H1 (cell line): ENCODE results near the gene GRB14. TPM values are rescaled to one million over a fixed set of nuclear protein-coding genes. Genes with fewer than 3 reads are reported as not detected.

Experiments
- CTCF ChIA-PET: fragments of 300-600 bp; sonication (Branson Sonifier 250); formaldehyde crosslinking; loops from one replicate; lab custom pipeline; 2021; ENCODE audit not compliant: partially characterized antibody; lab: Charles Lee
- POLR2A ChIA-PET: fragments of 300-600 bp; sonication (Branson Sonifier 250); formaldehyde crosslinking; loops from one replicate; lab custom pipeline; 2021; ENCODE audit warnings: inconsistent platforms; ENCODE audit not compliant: partially characterized antibody; lab: Charles Lee
- DNase-seq, 2 experiments: peaks; one replicate each; pipeline versions ENCODE4 v3.0.0 to v3.0.0-alpha.2; 2010 to 2022; ENCODE audit warnings: low spot score in 2 of 2, low read depth in 1 of 2, mixed read lengths in 1 of 2
- FAIRE-seq: peaks from 2 replicates; lab custom pipeline; 2011; peaks lifted over from hg19 to GRCh38; lab: Jason Lieb, UNC
- H2AFZ ChIP-seq: 2 replicates; pipeline ENCODE4 v1.8.1; 2012; ENCODE audit warnings: low read length, inconsistent platforms
- H2AK5ac ChIP-seq: 2 replicates; pipeline ENCODE4 v1.6.1; 2013; ENCODE audit warnings: low read depth, low read length
- H2BK120ac ChIP-seq: replicated peaks from 2 replicates; pipeline ENCODE3; 2013; ENCODE audit warnings: low read depth, low read length, inconsistent platforms
- H2BK12ac ChIP-seq: 2 replicates; pipeline ENCODE4 v1.6.1; 2013; ENCODE audit warnings: low read depth, low read length
- H2BK15ac ChIP-seq: 2 replicates; pipeline ENCODE4 v1.6.1; 2013; ENCODE audit warnings: low read length
- H2BK20ac ChIP-seq: 2 replicates; pipeline ENCODE4 v1.6.1; 2013; ENCODE audit warnings: low read length
- H2BK5ac ChIP-seq: 2 replicates; pipeline ENCODE4 v1.6.1; 2013; ENCODE audit warnings: low read depth, low read length
- H3K14ac ChIP-seq: 2 replicates; pipeline ENCODE4 v1.6.1; 2013; ENCODE audit warnings: inconsistent platforms; ENCODE audit not compliant: insufficient read length
- H3K18ac ChIP-seq: 2 replicates; pipeline ENCODE4 v1.6.1; 2013; ENCODE audit warnings: low read length; ENCODE audit errors: extremely low read depth
- H3K23ac ChIP-seq: 2 replicates; pipeline ENCODE4 v1.6.1; 2013; ENCODE audit warnings: inconsistent platforms; ENCODE audit not compliant: insufficient read length
- H3K23me2 ChIP-seq: 2 replicates; pipeline ENCODE4 v1.6.1; 2013; ENCODE audit warnings: low read depth, low read length
- H3K27ac ChIP-seq: 2 replicates; pipeline ENCODE4 v1.6.1; 2011; ENCODE audit warnings: low read depth, low read length, inconsistent platforms
- H3K27me3 ChIP-seq, 4 experiments: replicated peaks in 1 of 4; 1 replicate in 1 of 4; 2 replicates in 3 of 4; pipeline versions ENCODE4 v1.6.1 to v1.8.1; 2011 to 2013; ENCODE audit warnings: low read length in 3 of 4, mild to moderate bottlenecking in 3 of 4, inconsistent platforms in 2 of 4, mixed read lengths in 2 of 4, moderate library complexity in 1 of 4; ENCODE audit not compliant: control insufficient read depth in 3 of 4, insufficient read depth in 3 of 4; ENCODE audit errors: extremely low read depth in 1 of 4
- H3K36me3 ChIP-seq, 4 experiments: 2 replicates each; pipeline versions ENCODE4 v1.6.1 to v1.8.1; 2011 to 2013; ENCODE audit warnings: mild to moderate bottlenecking in 4 of 4, low read length in 3 of 4, moderate library complexity in 2 of 4, control low read depth in 1 of 4, inconsistent platforms in 1 of 4; ENCODE audit not compliant: insufficient read depth in 4 of 4, control insufficient read depth in 2 of 4
- H3K4ac ChIP-seq: replicated peaks from 2 replicates; pipeline ENCODE3; 2013; ENCODE audit warnings: low read length, low read depth, mixed read lengths, inconsistent platforms; ENCODE audit not compliant: insufficient read length
- H3K4me1 ChIP-seq, 4 experiments: replicated peaks in 1 of 4; 1 replicate in 1 of 4; 2 replicates in 3 of 4; pipeline versions ENCODE4 v1.6.1 to v1.8.1; 2011 to 2013; ENCODE audit warnings: low read length in 3 of 4, inconsistent platforms in 2 of 4, mixed read lengths in 1 of 4; ENCODE audit not compliant: insufficient read depth in 4 of 4, control insufficient read depth in 3 of 4
- H3K4me2 ChIP-seq, 2 experiments: 2 replicates each; pipeline versions ENCODE4 v1.6.1 to v1.8.1; 2011 to 2013; ENCODE audit warnings: low read depth in 2 of 2, low read length in 2 of 2, control low read depth in 1 of 2, inconsistent platforms in 1 of 2, mild to moderate bottlenecking in 1 of 2; ENCODE audit not compliant: insufficient read depth in 1 of 2
- H3K4me3 ChIP-seq, 4 experiments: fragments of 200-600, 300-600 bp in 1 of 4; sonication (generic), shearing (Covaris generic), sonication (Bioruptor Twin) in 1 of 4; 2 replicates each; pipeline versions ENCODE4 v1.5.1 to v1.8.1; 2011 to 2016; ENCODE audit warnings: low read length in 4 of 4, low read depth in 3 of 4, control low read depth in 2 of 4, inconsistent platforms in 2 of 4, mild to moderate bottlenecking in 2 of 4, mixed read lengths in 1 of 4, moderate library complexity in 1 of 4; ENCODE audit not compliant: insufficient read depth in 2 of 4; ENCODE audit errors: extremely low read depth in 1 of 4
- H3K56ac ChIP-seq: replicated peaks from 2 replicates; pipeline ENCODE3; 2013; ENCODE audit warnings: low read depth, mild to moderate bottlenecking, mixed read lengths, low read length, inconsistent platforms; ENCODE audit not compliant: insufficient read length
- H3K79me1 ChIP-seq: 2 replicates; pipeline ENCODE4 v1.6.1; 2013; ENCODE audit warnings: low read depth, low read length, control low read depth
- H3K79me2 ChIP-seq, 2 experiments: 2 replicates each; pipeline versions ENCODE4 v1.6.1 to v1.8.1; 2012 to 2013; ENCODE audit warnings: low read length in 2 of 2, mild to moderate bottlenecking in 2 of 2, inconsistent platforms in 1 of 2; ENCODE audit not compliant: insufficient read depth in 2 of 2, control insufficient read depth in 1 of 2
- H3K9ac ChIP-seq, 4 experiments: replicated peaks in 1 of 4; 1 replicate in 1 of 4; 2 replicates in 3 of 4; pipeline versions ENCODE4 v1.6.1 to v1.8.1; 2011 to 2013; ENCODE audit warnings: low read depth in 3 of 4, low read length in 3 of 4, control low read depth in 2 of 4, mild to moderate bottlenecking in 2 of 4, moderate library complexity in 2 of 4, inconsistent platforms in 1 of 4; ENCODE audit errors: extremely low read depth in 1 of 4
- H3K9me3 ChIP-seq, 2 experiments: 2 replicates each; pipeline versions ENCODE4 v1.6.1 to v1.8.1; 2012 to 2013; ENCODE audit warnings: mild to moderate bottlenecking in 2 of 2, moderate library complexity in 2 of 2, control low read depth in 1 of 2, inconsistent platforms in 1 of 2, low read depth in 1 of 2, low read length in 1 of 2, mixed read lengths in 1 of 2; ENCODE audit not compliant: insufficient read depth in 2 of 2
- H4K20me1 ChIP-seq, 2 experiments: replicated peaks in 1 of 2; 2 replicates each; pipeline versions ENCODE3 to v1.8.1; 2011 to 2013; ENCODE audit warnings: inconsistent platforms in 2 of 2, low read length in 2 of 2, mild to moderate bottlenecking in 1 of 2; ENCODE audit not compliant: insufficient read depth in 2 of 2, control insufficient read depth in 1 of 2
- H4K5ac ChIP-seq: 2 replicates; pipeline ENCODE4 v1.6.1; 2013; ENCODE audit warnings: low read length, low read depth, mixed read lengths, inconsistent platforms; ENCODE audit not compliant: insufficient read length
- H4K8ac ChIP-seq: 2 replicates; pipeline ENCODE4 v1.8.0; 2013; ENCODE audit warnings: mild to moderate bottlenecking, moderate library complexity, low read length, inconsistent platforms; ENCODE audit not compliant: insufficient read depth; ENCODE audit errors: extremely low read depth
- H4K91ac ChIP-seq: replicated peaks from 2 replicates; pipeline ENCODE3; 2013; ENCODE audit warnings: low read length, mixed read lengths, inconsistent platforms; ENCODE audit not compliant: insufficient read length
- CBX5 ChIP-seq: fragments of 300-800, 300-1000 bp; sonication (generic); IDR thresholded peaks from 2 replicates; pipeline ENCODE4 v1.7.1; 2016; ENCODE audit warnings: antibody characterized with exemption, low read length, low read depth
- CBX8 ChIP-seq: fragments of 300-800, 300-1000 bp; sonication (generic); IDR thresholded peaks from 2 replicates; pipeline ENCODE4 v1.7.1; 2016; ENCODE audit warnings: low read depth, low read length, borderline replicate concordance
- CREB1 ChIP-seq: IDR thresholded peaks from 2 replicates; pipeline ENCODE4 v1.6.1; 2012; ENCODE audit warnings: inconsistent platforms
- EZH2 ChIP-seq: fragments of 200-600 bp; sonication (generic); IDR thresholded peaks from 2 replicates; pipeline ENCODE4 v1.7.1; 2012; ENCODE audit warnings: low read depth, mild to moderate bottlenecking, moderate library complexity, low read length, inconsistent platforms; ENCODE audit not compliant: severe bottlenecking
- FOSL1 ChIP-seq: IDR thresholded peaks from 2 replicates; pipeline ENCODE4 v1.6.1; 2011; ENCODE audit warnings: mild to moderate bottlenecking, low read depth, low read length, moderate library complexity; ENCODE audit not compliant: insufficient read depth
- GTF2F1 ChIP-seq: IDR thresholded peaks from 2 replicates; pipeline ENCODE4 v1.6.1; 2012; ENCODE audit warnings: low read depth, low read length, improper control_type of control experiment, borderline replicate concordance
- KDM5A ChIP-seq: fragments of 200-600 bp; IDR thresholded peaks from 2 replicates; pipeline ENCODE4 v1.7.1; 2012; ENCODE audit warnings: mild to moderate bottlenecking, low read length, inconsistent platforms, mixed read lengths
- MAX ChIP-seq: IDR thresholded peaks from 2 replicates; pipeline ENCODE4 v1.6.1; 2012; ENCODE audit warnings: inconsistent platforms
- RAD21 ChIP-seq, 2 experiments: IDR thresholded peaks in 1 of 2; conservative IDR thresholded peaks in 1 of 2; 2 replicates each; pipeline ENCODE4 v1.6.1; 2011; ENCODE audit warnings: low read depth in 2 of 2, low read length in 2 of 2, improper control_type of control experiment in 1 of 2, inconsistent platforms in 1 of 2, mild to moderate bottlenecking in 1 of 2, moderate library complexity in 1 of 2
- RNF2 ChIP-seq: fragments of 200-900, 300-1000 bp; sonication (generic); IDR thresholded peaks from 2 replicates; pipeline ENCODE4 v1.7.1; 2016; ENCODE audit warnings: borderline replicate concordance, low read depth, mild to moderate bottlenecking, antibody characterized with exemption, low read length; ENCODE audit not compliant: poor library complexity, severe bottlenecking; ENCODE audit errors: missing control alignments
- SIN3A ChIP-seq, 2 experiments: IDR thresholded peaks in 1 of 2; conservative IDR thresholded peaks in 1 of 2; 2 replicates each; pipeline ENCODE4 v1.6.1; 2011 to 2012; ENCODE audit warnings: low read length in 2 of 2, improper control_type of control experiment in 1 of 2, low read depth in 1 of 2, mild to moderate bottlenecking in 1 of 2
- SIRT6 ChIP-seq: IDR thresholded peaks from one replicate; pipeline ENCODE4 v1.7.1; 2012; ENCODE audit warnings: low read length, inconsistent platforms
- TAF7 ChIP-seq: optimal IDR thresholded peaks from 2 replicates; pipeline ENCODE3; 2011; ENCODE audit warnings: low read depth, mild to moderate bottlenecking, inconsistent platforms, low read length, moderate library complexity, borderline replicate concordance
- WGBS, 2 experiments: shearing (Covaris generic) in 1 of 2; methylation state at CpG; one replicate each; pipeline versions ENCODE4 v1.1.6 to v1.1.7; 2013 to 2015; ENCODE audit warnings: low lambda C conversion rate in 2 of 2, mixed read lengths in 2 of 2, inconsistent platforms in 1 of 2, low coverage in 1 of 2, missing lambda C conversion rate in 1 of 2; ENCODE audit not compliant: insufficient replicate concordance in 2 of 2, insufficient coverage in 1 of 2, insufficient read length in 1 of 2; ENCODE audit errors: extremely low coverage in 1 of 2, missing lambda C conversion rate in 1 of 2; 5-methylcytosine and 5-hydroxymethylcytosine counted together
- polyA plus RNA-seq, 7 experiments: library from polyadenylated mRNA; depleted of rRNA in 3 of 7; stranded (reverse) in 5 of 7; unstranded in 2 of 7; fragments of >200 nt in 5 of 7; fragments of 200-250 nt in 2 of 7; gene quantifications; 1 replicate in 5 of 7; 2 replicates in 1 of 7; 4 replicates in 1 of 7; pipeline versions ENCODE4 v1.2.1 to v1.2.3, GENCODE V29; 2011 to 2013; ENCODE audit warnings: missing spikeins in 2 of 7, mixed read lengths in 2 of 7
- total RNA-seq: library from RNA; stranded (reverse); fragmentation: NEBNext Ultra II Directional; extraction: Animal tissue kit (Norgen Biotek cat#: 25700); gene quantifications from 2 replicates; pipeline ENCODE4 v1.2.1, GENCODE V29; 2021

Gene GRB14
- total and polyA plus RNA-seq, 2 of the 8 experiments (the other 6 are each of a cell fraction or from before 2014, with no cell fraction given): 2.5 to 11.6 TPM

GRCh38 chr2:164514491-164514890 is 106.8 kb downstream of the GRB14 start:
- Histone ChIP-seq H3K14ac (no peak overlapping the region), H2BK120ac (no peak overlapping the region), H3K9me3 (no peaks in the 10 kb centered on the region), H2AK5ac (no peak overlapping the region), H2BK5ac (no peak overlapping the region), H4K20me1 (no peaks in the 10 kb centered on the region), H4K8ac (no peak overlapping the region), H2BK12ac (no peak overlapping the region), H4K5ac (no peak overlapping the region), H3K4me1 (peaks cover 0 to 3% (median 0%) of the 10 kb centered on the region in 4 experiments; a peak in 1 of 7 replicates), H3K23ac (no peak overlapping the region), H3K27ac (no peak overlapping the region), H3K4ac (no peak overlapping the region), H2BK15ac (no peak overlapping the region), H3K79me2 (no peaks in the 10 kb centered on the region), H3K18ac (no peak overlapping the region), H3K56ac (no peak overlapping the region), H3K36me3 (no peaks in the 10 kb centered on the region), H2AFZ (no peak overlapping the region), H4K91ac (no peak overlapping the region), H3K27me3 (no peaks in the 10 kb centered on the region), H3K9ac (no peak overlapping the region), H3K4me2 (no peak overlapping the region), H3K23me2 (no peaks in the 10 kb centered on the region), H3K4me3 (no peak overlapping the region), H3K79me1 (no peaks in the 10 kb centered on the region), H2BK20ac (no peak overlapping the region)
- DNase-seq (no peak), FAIRE-seq (no peak)
- 85% methylated on average over 2 of the region's 2 CpGs; no CpG with 5 or more reads in 1 of the 2 experiments for WGBS, 2 experiments
- POLR2A ChIA-PET: interaction anchor here (0.6 kb wide), 1 partner anchor 814 kb away, joined by 3 read pairs; no protein-coding TSS in a partner anchor
- CTCF ChIA-PET: interaction anchor here (1.2 to 3.3 kb wide), 2 partner anchors 23 to 45 kb away, joined by 4 to 13 read pairs; no protein-coding TSS in a partner anchor
- TF ChIP-seq CBX8: no peak
- TF ChIP-seq GTF2F1: no peak
- no peak for TF ChIP-seq SIN3A (conservative IDR thresholded peaks at IDR 0.05 in 1 of 2, IDR thresholded peaks at IDR 0.05 in 1 of 2; ENCODE audit: low read depth in 1 of 2, low read length in 2 of 2)
- TF ChIP-seq MAX: no peak
- no peak for TF ChIP-seq KDM5A
- TF ChIP-seq CREB1: no peak
- no peak for TF ChIP-seq TAF7
- no peak for TF ChIP-seq RAD21 (IDR thresholded peaks at IDR 0.05 in 1 of 2, conservative IDR thresholded peaks at IDR 0.05 in 1 of 2; ENCODE audit: low read depth in 2 of 2, low read length in 2 of 2)
- TF ChIP-seq EZH2: no peak
- no peak for TF ChIP-seq SIRT6
- TF ChIP-seq RNF2: no peak
- no peak for TF ChIP-seq FOSL1
- no peak for TF ChIP-seq CBX5
